Stimulated activated CD8-positive, alpha-beta memory T cell treated with anti-CD3 and anti-CD28 coated beads, Interleukin-4, amount 100 ng/mL, for 48 hours (primary cell): ENCODE measurements around the gene ZBTB20.

Source experiments
- DNase-seq: peaks from one replicate; pipeline ENCODE4 v3.0.0-alpha.2; 2020

The ZBTB20 gene

DNA sequence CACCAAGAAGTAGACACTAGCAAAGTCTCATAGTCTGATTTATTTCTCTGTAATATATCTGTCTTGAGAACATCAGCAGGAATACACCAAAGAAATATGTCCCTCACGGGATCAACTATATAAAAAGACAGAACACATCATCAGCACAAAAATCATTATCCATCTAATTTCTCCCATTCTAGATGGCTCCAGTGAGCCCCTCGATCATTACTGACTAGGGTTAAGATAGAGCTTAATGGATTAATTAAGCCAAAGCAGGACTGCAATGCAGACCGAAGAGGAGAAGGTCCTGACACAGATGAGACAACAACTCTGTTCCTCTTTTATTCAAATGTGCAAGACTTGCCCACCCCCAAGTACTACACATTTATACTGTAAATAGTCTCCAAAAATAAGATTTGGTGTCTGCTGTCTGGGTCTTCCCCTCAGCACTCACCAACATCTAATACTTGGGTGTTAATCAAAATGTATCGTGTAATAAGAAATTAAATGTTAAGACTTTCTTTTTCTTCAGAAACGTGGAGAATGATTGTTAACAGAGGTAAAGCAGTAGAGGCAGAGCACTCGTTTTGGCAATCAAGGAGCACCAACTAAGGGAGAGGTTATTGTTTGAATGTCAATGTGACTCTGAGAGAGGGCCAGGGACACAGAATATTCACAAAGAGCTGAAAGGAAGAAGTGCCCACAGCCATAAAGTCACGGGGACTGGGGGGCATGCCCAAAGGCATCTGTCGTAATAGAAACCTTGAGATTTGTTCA, 719.6 kb downstream of the ZBTB20 start:
- no peak for DNase-seq

DNA sequence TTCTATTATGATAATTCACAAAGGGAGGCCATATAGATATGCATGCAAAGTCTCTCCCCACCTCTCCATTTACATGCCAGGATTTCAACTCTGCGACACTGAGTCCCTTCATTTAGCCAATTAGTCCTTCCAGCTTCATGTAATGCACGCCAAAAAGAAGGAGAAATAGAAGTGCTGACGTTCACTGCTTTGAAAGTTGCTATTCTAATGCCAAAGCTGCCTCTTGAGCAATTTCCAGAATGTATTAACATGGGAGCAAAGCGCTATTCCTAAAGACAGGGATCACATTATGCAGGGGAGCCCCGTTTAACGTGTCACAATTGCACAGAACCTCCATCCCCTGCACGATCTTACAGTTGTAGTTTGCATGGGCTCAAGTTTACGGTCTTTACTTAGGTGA, 722.8 kb downstream of the ZBTB20 start:
- no peak for DNase-seq

DNA sequence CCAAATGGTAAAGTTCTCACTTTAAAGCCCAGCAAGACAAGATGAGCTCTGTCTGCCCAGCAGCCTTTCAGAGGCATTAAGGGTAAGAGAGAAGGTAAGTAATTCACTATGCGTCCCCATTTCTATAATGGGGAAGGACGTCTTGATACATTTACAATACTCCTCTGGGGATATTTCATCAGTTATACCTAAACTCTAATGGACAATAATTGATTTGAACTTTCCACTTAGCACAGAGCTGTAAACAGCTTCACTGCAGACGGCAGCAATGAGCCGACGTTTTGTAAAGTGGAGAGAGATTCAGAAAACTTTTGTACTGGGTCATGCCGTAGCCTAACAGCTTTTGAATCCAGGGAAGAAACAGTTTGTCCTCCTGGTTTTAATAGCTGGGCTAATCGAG, 725.9 kb downstream of the ZBTB20 start:
- no peak for DNase-seq

GRCh38 chr3:114420072-114420471, 727.0 kb downstream of the ZBTB20 start:
- DNase-seq: no peak

GRCh38 chr3:114418724-114419543, 728.2 kb downstream of the ZBTB20 start:
- no peak for DNase-seq

DNA sequence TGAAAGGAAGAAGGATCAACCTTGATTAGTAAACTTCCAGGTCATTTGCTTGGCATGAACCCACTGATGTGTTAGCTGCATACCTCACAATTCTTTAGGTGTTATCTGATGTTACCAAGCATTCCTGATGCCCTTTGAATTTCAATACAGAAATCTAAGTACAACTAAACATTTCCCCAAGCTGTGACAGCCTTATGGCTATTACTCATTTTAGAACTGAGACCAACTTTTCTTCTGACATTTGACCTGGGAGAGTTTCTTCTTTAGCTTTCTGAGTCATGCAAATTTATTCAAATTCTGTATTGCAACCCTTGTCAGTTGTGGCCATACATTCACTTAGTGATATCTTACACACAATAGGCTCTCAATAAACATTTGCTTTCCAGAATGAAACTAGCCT, 729.0 kb downstream of the ZBTB20 start:
- DNase-seq: no peak

- DNase-seq: no peak
Measured at GRCh38 chr3:114417675-114418074, 729.4 kb downstream of the ZBTB20 start.

DNA sequence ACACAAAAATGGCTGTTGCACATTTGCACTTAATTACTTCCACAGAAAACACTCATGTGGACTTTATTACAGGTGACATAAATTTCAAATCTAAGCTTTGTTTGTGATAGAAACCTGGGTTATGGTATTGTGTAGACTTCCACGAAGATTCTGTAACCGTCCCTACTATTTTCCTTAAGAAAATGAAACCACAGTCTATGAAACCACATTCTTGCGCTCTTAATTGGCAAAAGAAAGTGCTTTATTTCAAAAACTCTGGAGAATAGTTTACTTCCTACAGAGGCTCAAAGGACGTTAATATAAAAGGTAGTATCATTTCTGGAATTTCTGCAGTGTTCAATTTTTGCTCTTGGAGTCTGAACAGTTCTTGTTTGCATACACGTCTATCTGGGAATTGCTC, 729.8 kb downstream of the ZBTB20 start:
- no peak for DNase-seq

DNA sequence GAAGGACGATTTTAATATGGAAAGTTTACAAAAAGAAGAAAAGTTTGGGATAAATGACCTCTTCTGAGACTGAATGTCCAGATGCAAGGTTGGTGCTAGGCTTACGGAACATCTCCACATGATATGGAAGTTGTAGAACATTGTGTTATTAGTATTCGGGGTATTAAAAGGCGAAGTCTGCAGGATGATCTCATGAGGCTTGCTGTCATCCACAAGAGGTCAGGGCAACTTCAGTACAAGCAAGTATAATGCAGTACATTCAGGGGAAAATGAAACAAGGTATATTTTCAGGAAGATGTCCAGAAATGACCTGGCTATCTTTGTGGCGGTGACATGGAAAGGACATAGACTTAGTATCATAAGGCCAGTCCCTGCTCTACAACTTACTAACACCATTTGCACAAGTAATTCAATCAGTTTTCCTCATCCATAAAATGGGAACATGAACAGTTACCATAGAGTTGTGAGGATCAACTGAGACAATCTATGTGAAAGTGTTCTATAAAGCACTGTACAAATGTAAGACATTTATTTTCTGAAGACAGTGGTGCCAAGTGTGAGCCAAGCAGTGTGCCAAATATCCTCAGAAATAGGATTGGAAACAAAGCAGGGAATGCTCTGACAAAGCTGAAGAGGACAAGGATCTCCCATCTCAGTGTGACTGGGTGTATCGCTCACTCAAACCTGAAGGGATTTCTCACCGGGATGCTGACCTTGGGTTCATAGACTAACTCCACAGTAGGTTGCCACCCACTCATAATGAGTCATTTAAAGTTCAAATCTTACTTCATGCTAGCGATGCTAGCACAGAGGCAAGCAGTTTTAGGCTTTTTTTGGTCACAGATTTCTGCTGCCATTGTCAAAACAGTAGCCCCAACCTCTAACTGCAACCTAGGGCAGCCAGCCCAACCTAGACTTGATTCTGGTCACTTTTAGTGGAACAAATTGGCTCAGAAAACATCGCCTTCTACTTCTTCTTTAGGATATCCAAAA, 735.0 kb downstream of the ZBTB20 start:
- peak; percentile 42 for DNase-seq

GRCh38 chr3:114411190-114411668, 735.9 kb downstream of the ZBTB20 start:
- no peak for DNase-seq

DNA sequence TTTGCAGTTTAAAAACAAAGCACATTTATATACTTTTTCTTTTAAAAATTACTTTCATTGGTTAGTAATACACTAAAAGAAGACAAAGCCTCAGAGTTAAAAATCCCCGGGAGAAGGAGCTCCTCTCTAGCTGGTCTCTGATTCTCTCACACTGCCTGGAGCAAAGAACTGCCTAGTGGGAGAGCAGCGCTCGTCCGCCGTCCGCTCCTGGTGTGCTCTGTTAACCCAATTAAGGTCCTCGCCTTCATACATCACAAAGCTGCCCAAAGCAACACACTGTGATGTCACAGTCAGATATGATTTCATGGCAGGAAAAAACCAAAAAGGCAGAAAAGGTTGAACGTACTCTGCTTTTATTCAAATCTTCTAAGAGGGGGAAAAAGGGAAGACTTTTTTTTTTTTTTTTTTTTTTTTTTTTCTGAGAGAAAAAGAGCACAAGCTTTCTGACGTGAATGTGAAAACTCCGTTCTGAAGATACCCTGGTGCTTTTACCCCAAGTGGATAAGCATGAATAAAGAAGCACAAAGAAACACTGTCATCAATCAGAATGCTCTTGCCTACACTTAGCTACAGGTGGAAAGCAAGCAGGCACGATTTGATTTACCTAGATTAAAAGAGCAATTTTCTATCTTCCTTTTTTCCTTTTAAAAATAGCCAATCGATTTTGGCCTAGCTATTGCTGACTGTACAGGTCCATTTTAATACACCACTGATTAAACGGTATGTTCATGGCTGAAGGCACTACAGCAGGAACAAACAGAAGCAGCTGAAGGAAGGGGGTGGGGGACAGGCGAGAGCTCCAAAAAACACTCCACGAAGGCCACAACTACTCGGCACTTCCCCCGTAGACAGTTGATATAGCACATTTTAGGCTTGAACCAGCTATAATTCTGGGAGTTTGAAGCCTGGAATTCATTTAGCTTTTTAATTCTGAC, 738.1 kb downstream of the ZBTB20 start:
- no peak for DNase-seq

- no peak for DNase-seq
Measured at GRCh38 chr3:114406922-114407321, 740.2 kb downstream of the ZBTB20 start.

DNA sequence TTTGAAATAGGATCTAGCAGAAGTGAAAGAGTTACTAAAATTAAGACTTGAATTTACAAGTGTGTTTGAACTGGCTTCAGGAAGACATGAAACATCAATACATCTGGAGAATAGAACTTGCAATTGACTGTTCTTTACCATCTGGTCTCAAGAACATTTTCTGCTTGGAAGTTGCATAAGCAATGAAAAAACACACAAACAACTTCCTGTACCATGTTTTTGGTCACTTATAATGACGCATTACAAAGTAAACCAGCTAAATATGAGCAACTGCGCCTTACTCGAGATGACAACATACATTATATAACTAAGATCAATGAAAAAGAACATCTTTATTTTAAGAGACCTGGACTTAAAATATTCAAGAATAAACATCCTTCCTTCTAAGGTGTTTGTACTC, 740.8 kb downstream of the ZBTB20 start:
- DNase-seq: no peak

DNA sequence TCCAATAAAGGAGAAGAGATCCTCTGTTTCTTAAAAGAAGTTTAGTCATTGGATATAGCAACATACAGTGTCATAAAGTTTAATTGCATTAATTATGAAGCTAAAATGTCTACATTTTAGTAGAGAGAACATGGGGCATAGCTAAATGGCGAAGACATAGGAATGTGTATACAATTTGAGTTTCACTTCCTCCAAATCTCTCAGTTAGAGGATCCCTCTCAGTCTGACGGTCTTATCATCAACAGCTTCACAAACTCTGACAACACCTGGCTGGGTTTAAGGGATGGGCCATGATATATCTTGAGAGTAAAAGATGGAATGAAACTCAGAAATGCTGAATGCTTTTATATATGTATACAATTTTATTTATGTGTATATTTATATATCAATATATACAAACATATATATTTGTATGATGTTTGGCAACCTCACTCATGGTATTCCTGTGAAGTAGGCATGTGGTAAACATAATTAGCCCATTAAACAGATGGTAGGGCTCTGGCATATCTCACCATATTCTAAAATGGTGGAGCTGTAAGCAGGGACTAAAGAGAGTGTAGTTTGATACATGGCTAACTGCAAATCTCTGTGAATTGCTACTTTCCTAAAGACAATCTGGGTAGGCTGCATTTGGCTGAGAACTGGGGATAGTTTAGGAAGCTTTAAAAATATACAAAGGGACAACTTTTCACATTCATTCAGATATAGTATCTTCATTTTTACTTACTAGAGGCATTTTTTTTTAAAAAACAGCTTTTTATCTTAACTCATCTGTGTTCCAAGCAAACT, 741.7 kb downstream of the ZBTB20 start:
- no peak for DNase-seq

DNA sequence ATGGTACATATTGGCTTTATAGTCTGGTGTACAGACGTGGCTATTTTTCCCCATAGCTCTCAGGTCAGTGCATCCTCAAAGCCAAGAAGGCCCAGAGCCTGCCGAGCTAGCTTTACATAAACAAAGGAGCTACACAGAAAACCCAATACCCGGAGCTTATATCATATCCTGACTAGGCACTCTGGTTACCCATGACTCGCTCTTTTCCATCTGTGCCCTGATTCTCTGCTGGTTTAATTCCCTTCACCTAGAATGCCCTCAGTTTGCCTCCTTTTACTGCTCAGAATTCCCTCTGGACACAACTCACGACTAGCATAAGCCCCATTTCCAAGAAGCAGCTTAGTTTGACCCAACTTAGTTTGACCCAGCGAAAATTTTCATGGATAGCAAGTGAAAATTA, 742.5 kb downstream of the ZBTB20 start:
- DNase-seq: no peak

- no peak for DNase-seq
Measured at GRCh38 chr3:114402838-114403237, 744.2 kb downstream of the ZBTB20 start.

- DNase-seq: no peak
Measured at GRCh38 chr3:114401346-114401745, 745.7 kb downstream of the ZBTB20 start.

DNA sequence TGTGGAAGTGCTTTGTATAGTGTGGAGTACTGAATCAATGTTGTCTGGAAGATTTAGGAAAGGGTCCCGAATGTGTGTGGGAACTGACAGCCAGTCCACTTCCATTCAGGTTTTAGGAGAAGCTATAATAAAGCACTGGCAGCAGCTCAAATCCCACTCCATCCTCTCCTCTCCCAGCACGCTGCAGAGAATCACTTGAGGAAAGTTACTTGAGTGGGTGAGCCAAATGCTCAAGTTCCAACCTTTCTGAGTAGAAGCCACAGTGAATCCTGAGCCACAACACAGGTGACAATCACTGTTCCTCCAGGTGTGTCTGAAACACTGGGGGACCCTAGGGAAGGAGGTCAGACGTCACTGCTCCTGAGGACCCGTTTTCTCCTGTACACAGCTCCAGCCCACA, 746.7 kb downstream of the ZBTB20 start:
- no peak for DNase-seq

DNA sequence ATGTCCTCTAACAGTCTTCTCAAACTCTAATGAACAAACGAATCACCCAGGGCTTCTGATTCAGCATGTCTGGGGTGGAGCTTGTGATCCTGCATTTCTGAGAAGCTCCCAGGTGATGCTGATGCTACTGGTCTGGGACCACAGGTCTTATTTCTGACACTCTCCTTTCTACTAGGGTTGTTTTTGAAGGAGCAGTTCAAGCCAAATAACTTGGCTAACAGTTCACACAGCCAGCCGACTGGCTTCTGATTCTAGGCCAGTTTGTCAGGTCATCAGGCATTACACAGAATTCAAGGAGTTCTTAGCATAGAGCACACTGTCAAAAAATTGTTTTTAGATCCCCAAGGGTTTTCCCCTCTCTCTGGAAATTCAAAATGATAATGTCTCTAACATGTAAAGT, 752.5 kb downstream of the ZBTB20 start:
- no peak for DNase-seq

DNA sequence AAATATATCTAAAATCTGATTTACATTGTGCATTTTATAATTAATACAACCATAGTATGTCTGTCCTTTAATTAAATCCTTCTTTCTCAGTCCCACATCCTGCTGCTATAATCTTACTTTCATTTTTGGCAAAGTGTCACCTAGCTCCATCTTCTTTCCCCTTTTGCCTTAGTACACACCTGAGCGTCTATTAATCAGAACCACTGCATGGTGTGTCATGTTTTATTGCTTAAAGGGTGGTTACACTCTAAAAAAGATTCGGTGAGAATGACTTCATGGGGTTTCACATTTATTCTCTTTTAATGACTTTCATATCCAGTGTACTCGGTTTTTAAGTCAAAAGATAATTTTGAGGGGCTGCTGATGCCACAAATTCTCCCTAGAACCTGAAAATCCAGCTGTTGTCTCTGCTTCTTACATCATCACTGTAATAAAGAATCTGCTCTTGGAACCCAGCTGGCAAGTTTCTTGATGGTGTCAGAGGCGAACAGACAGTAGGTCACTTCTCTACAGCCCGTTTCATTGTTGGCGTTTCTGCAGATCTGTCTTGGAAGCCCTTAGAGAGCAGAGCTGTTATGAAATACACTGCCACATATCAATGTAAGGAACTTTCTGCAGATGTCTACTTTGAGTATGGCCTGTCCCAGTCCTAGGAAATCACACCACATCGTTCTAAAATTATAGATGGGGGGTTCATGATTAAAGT, 753.6 kb downstream of the ZBTB20 start:
- DNase-seq: no peak
